Measurements from ENCODE around the gene YBEY.
A peak's percentile ranks its signal among the peaks of the same experiment; 100 is the strongest.

Gene YBEY

DNA sequence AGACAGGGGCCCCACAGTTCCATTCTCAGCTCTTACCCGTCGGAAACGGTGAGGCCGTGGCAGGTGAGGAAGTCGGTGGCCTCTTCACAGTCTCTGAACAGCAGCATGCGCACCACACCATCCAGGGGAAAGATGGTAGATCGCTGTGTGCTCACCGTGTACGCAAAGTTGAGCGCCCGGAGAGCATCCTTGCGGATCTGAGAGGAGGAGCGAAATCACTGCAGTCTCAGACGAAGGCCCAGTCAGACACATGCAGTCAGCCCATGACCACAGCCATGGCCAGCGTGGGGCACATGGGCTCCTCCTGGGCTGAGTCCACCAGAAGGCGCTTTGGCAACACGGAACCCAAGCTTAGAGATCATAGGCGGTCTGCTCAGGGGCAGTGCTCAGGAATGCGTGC, 19.2 kb upstream of the YBEY start:
- H3K9me3 ChIP-seq (ENCODE audit: control insufficient read depth, low read depth, low read length), result no peaks in the 10 kb centered on the region
- H3K4me1 ChIP-seq (ENCODE audit: control insufficient read depth, low read depth, low read length), result no peaks in the 10 kb centered on the region
- no peak overlapping the region for H3K27ac ChIP-seq (ENCODE audit: low read length)
- H3K36me3 ChIP-seq (ENCODE audit: control insufficient read depth, low read depth, low read length), result peaks cover 66% of the 10 kb centered on the region
- no peak overlapping the region for H3K9ac ChIP-seq (ENCODE audit: low read length)
- no peaks in the 10 kb centered on the region for H3K27me3 ChIP-seq (ENCODE audit: control insufficient read depth, insufficient read depth, low read length)
- H3K4me3 ChIP-seq (ENCODE audit: low read length), result no peak overlapping the region

DNA sequence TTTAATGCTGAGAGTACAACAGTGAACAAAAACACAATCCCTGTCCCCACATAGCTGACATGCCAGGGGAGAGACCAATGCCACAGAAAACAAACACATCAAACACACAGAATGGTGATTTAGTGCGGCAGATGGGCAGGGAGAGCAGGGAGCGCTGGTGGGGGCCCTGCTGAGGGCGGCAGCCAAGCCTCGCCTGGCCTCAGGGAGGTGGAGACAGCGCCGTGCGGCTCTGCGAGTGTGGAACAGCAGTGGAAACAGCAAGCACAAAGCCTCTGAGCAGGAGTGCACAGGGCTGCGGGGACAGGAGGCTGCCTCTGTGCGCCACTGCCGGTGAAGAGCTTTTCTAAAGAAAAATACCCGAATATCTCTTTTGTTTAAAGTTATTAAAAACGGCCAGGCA, 17.8 kb upstream of the YBEY start:
- H3K4me1 ChIP-seq (ENCODE audit: control insufficient read depth, low read depth, low read length), result no peaks in the 10 kb centered on the region
- H3K36me3 ChIP-seq (ENCODE audit: control insufficient read depth, low read depth, low read length), result peaks cover 77% of the 10 kb centered on the region
- no peak overlapping the region for H3K4me3 ChIP-seq (ENCODE audit: low read length)
- no peaks in the 10 kb centered on the region for H3K27me3 ChIP-seq (ENCODE audit: control insufficient read depth, insufficient read depth, low read length)
- H3K27ac ChIP-seq (ENCODE audit: low read length), result no peak overlapping the region
- no peak overlapping the region for H3K9ac ChIP-seq (ENCODE audit: low read length)
- H3K9me3 ChIP-seq (ENCODE audit: control insufficient read depth, low read depth, low read length), result no peaks in the 10 kb centered on the region

GRCh38 chr21:46269466-46269865, 16.7 kb upstream of the YBEY start:
- Histone ChIP-seq H3K36me3 (ENCODE audit: control insufficient read depth, low read depth, low read length) (peaks cover 79% of the 10 kb centered on the region), H3K4me1 (ENCODE audit: control insufficient read depth, low read depth, low read length) (no peaks in the 10 kb centered on the region), H3K27ac (ENCODE audit: low read length) (no peak overlapping the region), H3K9ac (ENCODE audit: low read length) (no peak overlapping the region), H3K9me3 (ENCODE audit: control insufficient read depth, low read depth, low read length) (no peaks in the 10 kb centered on the region), H3K4me3 (ENCODE audit: low read length) (no peak overlapping the region), H3K27me3 (ENCODE audit: control insufficient read depth, insufficient read depth, low read length) (no peaks in the 10 kb centered on the region)

DNA sequence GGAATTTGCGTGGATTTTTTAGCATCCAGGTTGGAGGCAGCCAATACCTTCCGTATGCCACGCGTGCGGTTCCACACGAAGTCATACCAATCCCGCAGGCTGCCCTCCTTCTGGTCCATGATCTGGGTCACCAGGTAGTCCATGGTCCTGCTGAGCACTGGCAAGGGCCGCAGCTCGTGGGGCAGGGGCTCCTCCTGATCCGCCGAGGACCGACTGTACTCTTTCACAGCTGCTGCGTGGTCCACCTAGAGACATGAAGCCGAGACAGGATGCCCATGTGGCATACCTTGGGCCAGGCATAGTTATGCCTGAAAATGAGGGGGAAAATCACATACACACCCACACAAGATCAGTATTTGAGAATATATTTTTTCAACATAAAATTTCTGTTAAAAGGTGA, 12.8 kb upstream of the YBEY start:
- no peaks in the 10 kb centered on the region for H3K27me3 ChIP-seq (ENCODE audit: control insufficient read depth, insufficient read depth, low read length)
- no peaks in the 10 kb centered on the region for H3K9me3 ChIP-seq (ENCODE audit: control insufficient read depth, low read depth, low read length)
- H3K27ac ChIP-seq (ENCODE audit: low read length), result no peak overlapping the region
- H3K9ac ChIP-seq (ENCODE audit: low read length), result no peak overlapping the region
- peaks cover 85% of the 10 kb centered on the region for H3K36me3 ChIP-seq (ENCODE audit: control insufficient read depth, low read depth, low read length)
- H3K4me3 ChIP-seq (ENCODE audit: low read length), result no peak overlapping the region
- no peaks in the 10 kb centered on the region for H3K4me1 ChIP-seq (ENCODE audit: control insufficient read depth, low read depth, low read length)

GRCh38 chr21:46274797-46275390, 11.2 kb upstream of the YBEY start:
- H3K9me3 ChIP-seq (ENCODE audit: control insufficient read depth, low read depth, low read length), result no peaks in the 10 kb centered on the region
- H3K4me3 ChIP-seq (ENCODE audit: low read length), result no peak overlapping the region
- H3K4me1 ChIP-seq (ENCODE audit: control insufficient read depth, low read depth, low read length), result no peaks in the 10 kb centered on the region
- H3K36me3 ChIP-seq (ENCODE audit: control insufficient read depth, low read depth, low read length), result peaks cover 87% of the 10 kb centered on the region
- no peaks in the 10 kb centered on the region for H3K27me3 ChIP-seq (ENCODE audit: control insufficient read depth, insufficient read depth, low read length)
- H3K27ac ChIP-seq (ENCODE audit: low read length), result no peak overlapping the region
- no peak overlapping the region for H3K9ac ChIP-seq (ENCODE audit: low read length)

DNA sequence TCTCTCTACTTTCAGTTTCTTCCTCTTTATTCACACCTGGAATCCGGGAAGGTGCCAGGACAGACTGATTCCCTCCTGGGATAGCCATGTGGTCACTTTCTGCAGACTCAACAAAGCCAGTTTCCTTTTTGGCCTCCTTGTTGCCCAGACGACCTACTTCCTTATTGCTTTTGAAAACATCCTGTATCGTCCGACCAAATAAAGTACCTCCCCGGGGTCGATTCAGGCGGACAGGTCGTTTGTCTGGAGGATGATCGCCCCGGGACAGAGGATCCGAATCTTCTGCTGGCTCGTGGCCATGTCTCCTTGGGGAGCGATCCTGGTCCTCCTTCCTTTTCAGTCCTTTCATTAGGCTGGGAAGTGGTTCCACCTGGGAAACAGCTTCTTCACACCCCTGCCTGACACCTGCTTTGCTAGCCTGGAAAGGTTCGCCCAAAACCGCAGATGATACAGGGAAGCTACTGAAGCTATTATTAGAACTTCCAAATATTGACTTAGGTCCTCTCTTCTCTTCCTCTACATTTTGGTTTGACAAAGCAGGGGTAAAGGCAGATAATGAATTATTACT, 2.0 kb upstream of the YBEY start:
- no peak overlapping the region for H3K27ac ChIP-seq (ENCODE audit: low read length)
- H3K4me3 ChIP-seq (ENCODE audit: low read length), result peak overlapping the region; percentile 0
- peaks cover 8% of the 10 kb centered on the region for H3K4me1 ChIP-seq (ENCODE audit: control insufficient read depth, low read depth, low read length)
- no peak overlapping the region for H3K9ac ChIP-seq (ENCODE audit: low read length)
- H3K9me3 ChIP-seq (ENCODE audit: control insufficient read depth, low read depth, low read length), result no peaks in the 10 kb centered on the region
- H3K36me3 ChIP-seq (ENCODE audit: control insufficient read depth, low read depth, low read length), result peaks cover 23% of the 10 kb centered on the region
- H3K27me3 ChIP-seq (ENCODE audit: control insufficient read depth, insufficient read depth, low read length), result no peaks in the 10 kb centered on the region

GRCh38 chr21:46284733-46285132, 1.4 kb upstream of the YBEY start:
- no peak overlapping the region for H3K27ac ChIP-seq (ENCODE audit: low read length)
- no peaks in the 10 kb centered on the region for H3K27me3 ChIP-seq (ENCODE audit: control insufficient read depth, insufficient read depth, low read length)
- peaks cover 17% of the 10 kb centered on the region for H3K36me3 ChIP-seq (ENCODE audit: control insufficient read depth, low read depth, low read length)
- H3K9ac ChIP-seq (ENCODE audit: low read length), result no peak overlapping the region
- peak overlapping the region; percentile 99 for H3K4me3 ChIP-seq (ENCODE audit: low read length)
- H3K9me3 ChIP-seq (ENCODE audit: control insufficient read depth, low read depth, low read length), result no peaks in the 10 kb centered on the region
- peaks cover 8% of the 10 kb centered on the region for H3K4me1 ChIP-seq (ENCODE audit: control insufficient read depth, low read depth, low read length)

- no peaks in the 10 kb centered on the region for H3K9me3 ChIP-seq (ENCODE audit: control insufficient read depth, low read depth, low read length)
- H3K4me3 ChIP-seq (ENCODE audit: low read length), result peak within 1 kb of the TSS; percentile 99
- H3K27ac ChIP-seq (ENCODE audit: low read length), result peak within 1 kb of the TSS; percentile 71
- peak within 1 kb of the TSS; percentile 84 for H3K9ac ChIP-seq (ENCODE audit: low read length)
- H3K4me1 ChIP-seq (ENCODE audit: control insufficient read depth, low read depth, low read length), result peaks cover 8% of the 10 kb centered on the region
- peaks cover 13% of the 10 kb centered on the region for H3K36me3 ChIP-seq (ENCODE audit: control insufficient read depth, low read depth, low read length)
- no peaks in the 10 kb centered on the region for H3K27me3 ChIP-seq (ENCODE audit: control insufficient read depth, insufficient read depth, low read length)
Observed at GRCh38 chr21:46285206-46285661, 908 bp upstream of the YBEY start, which contains the start of gene MCM3AP. Gene MCM3AP, minus strand, starts transcription at chr21:46285611. Its CDS starts 325 bp downstream, at chr21:46285286.

GRCh38 chr21:46286648-46287002, 483 bp downstream of the YBEY start:
- peaks cover 16% of the 10 kb centered on the region for H3K36me3 ChIP-seq (ENCODE audit: control insufficient read depth, low read depth, low read length)
- peak overlapping the region; percentile 71 for H3K27ac ChIP-seq (ENCODE audit: low read length)
- peak overlapping the region; percentile 84 for H3K9ac ChIP-seq (ENCODE audit: low read length)
- no peaks in the 10 kb centered on the region for H3K9me3 ChIP-seq (ENCODE audit: control insufficient read depth, low read depth, low read length)
- H3K4me3 ChIP-seq (ENCODE audit: low read length), result peak overlapping the region; percentile 99
- H3K4me1 ChIP-seq (ENCODE audit: control insufficient read depth, low read depth, low read length), result peaks cover 8% of the 10 kb centered on the region
- H3K27me3 ChIP-seq (ENCODE audit: control insufficient read depth, insufficient read depth, low read length), result no peaks in the 10 kb centered on the region

DNA sequence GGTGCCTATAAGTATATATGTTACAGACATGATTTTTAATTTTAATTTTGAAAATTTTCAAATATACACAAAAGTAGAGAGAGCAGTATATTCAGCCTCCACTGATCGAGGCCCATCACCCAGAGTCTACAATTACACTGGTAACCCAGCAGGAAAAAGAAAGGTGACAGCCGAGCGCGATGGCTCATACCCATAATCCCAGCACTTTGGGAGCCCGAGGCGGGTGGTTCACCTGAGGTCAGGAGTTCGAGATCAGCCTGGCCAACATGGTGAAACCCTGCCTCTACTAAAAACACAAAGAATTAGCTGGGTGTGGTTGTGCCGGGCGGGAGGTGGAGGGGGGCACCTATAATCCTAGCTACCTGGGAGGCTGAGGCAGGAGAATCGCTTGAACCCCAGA, 1.4 kb downstream of the YBEY start:
- Histone ChIP-seq H3K36me3 (ENCODE audit: control insufficient read depth, low read depth, low read length) (peaks cover 16% of the 10 kb centered on the region), H3K9me3 (ENCODE audit: control insufficient read depth, low read depth, low read length) (no peaks in the 10 kb centered on the region), H3K9ac (ENCODE audit: low read length) (no peak overlapping the region), H3K27ac (ENCODE audit: low read length) (no peak overlapping the region), H3K4me1 (ENCODE audit: control insufficient read depth, low read depth, low read length) (peaks cover 8% of the 10 kb centered on the region), H3K27me3 (ENCODE audit: control insufficient read depth, insufficient read depth, low read length) (no peaks in the 10 kb centered on the region), H3K4me3 (ENCODE audit: low read length) (no peak overlapping the region)

GRCh38 chr21:46289655-46290179, 3.6 kb downstream of the YBEY start:
- Histone ChIP-seq H3K9me3 (ENCODE audit: control insufficient read depth, low read depth, low read length) (no peaks in the 10 kb centered on the region), H3K4me3 (ENCODE audit: low read length) (no peak overlapping the region), H3K4me1 (ENCODE audit: control insufficient read depth, low read depth, low read length) (peaks cover 9% of the 10 kb centered on the region), H3K27ac (ENCODE audit: low read length) (no peak overlapping the region), H3K27me3 (ENCODE audit: control insufficient read depth, insufficient read depth, low read length) (no peaks in the 10 kb centered on the region), H3K9ac (ENCODE audit: low read length) (no peak overlapping the region), H3K36me3 (ENCODE audit: control insufficient read depth, low read depth, low read length) (peaks cover 6% of the 10 kb centered on the region)

DNA sequence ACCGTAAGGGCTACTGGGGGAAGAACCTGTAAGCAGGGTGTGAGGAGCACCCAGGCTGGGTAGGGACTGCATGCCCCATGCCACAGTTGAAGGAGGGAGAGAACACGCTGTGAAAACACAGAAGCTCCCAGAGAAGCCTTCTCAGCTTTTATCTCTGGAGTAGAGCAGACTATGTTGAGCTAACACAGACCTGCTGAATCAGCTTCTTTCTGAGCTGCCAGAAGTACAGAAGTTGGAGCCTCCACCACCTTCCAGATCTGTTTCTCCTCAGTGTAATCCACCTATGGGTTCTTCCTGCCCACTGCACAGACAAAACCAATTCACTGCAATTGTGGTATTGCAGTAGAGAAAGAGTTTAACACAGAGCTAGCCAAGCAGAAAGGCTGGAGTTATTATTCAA, 5.4 kb downstream of the YBEY start:
- no peak overlapping the region for H3K9ac ChIP-seq (ENCODE audit: low read length)

More for the DNA sequence above, 5.4 kb downstream of the YBEY start:
- Histone ChIP-seq H3K27me3 (ENCODE audit: control insufficient read depth, insufficient read depth, low read length) (no peaks in the 10 kb centered on the region), H3K4me1 (ENCODE audit: control insufficient read depth, low read depth, low read length) (peaks cover 12% of the 10 kb centered on the region), H3K27ac (ENCODE audit: low read length) (no peak overlapping the region), H3K4me3 (ENCODE audit: low read length) (no peak overlapping the region), H3K36me3 (ENCODE audit: control insufficient read depth, low read depth, low read length) (peaks cover 6% of the 10 kb centered on the region), H3K9me3 (ENCODE audit: control insufficient read depth, low read depth, low read length) (no peaks in the 10 kb centered on the region)

All from iPS-18a (cell line).